ENCODE data around the gene RAB11FIP5.
A peak's percentile ranks its signal among the peaks of the same experiment; 100 is the strongest.
"Not testable (repeated sequence)": the region's sequence is repeated elsewhere in the genome, so short reads cannot be mapped to it uniquely, and the experiment has no call there.

The RAB11FIP5 gene

GRCh38 chr2:73111073-73112025, 1.4 kb downstream of the RAB11FIP5 start:
- peak; percentile 6 for DNase-seq

GRCh38 chr2:73110168-73111072, 2.3 kb downstream of the RAB11FIP5 start:
- no peak for DNase-seq

- DNase-seq: no peak
Observed at GRCh38 chr2:73109431-73110167, 3.1 kb downstream of the RAB11FIP5 start.

- no peak for DNase-seq
Observed at GRCh38 chr2:73107211-73107926, 5.4 kb downstream of the RAB11FIP5 start.

GRCh38 chr2:73106791-73107190, 6.0 kb downstream of the RAB11FIP5 start:
- DNase-seq: no peak

GRCh38 chr2:73105511-73105971, 7.2 kb downstream of the RAB11FIP5 start:
- DNase-seq: no peak

- DNase-seq: peak; percentile 7
Observed at GRCh38 chr2:73104933-73105332, 7.8 kb downstream of the RAB11FIP5 start.

GRCh38 chr2:73103018-73103542, 9.7 kb downstream of the RAB11FIP5 start:
- no peak for DNase-seq

GRCh38 chr2:73101626-73102256, 11.0 kb downstream of the RAB11FIP5 start:
- no peak for DNase-seq

- no peak for DNase-seq
Observed at GRCh38 chr2:73100956-73101355, 11.8 kb downstream of the RAB11FIP5 start.

- no peak for DNase-seq
Observed at GRCh38 chr2:73099486-73099885, 13.3 kb downstream of the RAB11FIP5 start.

GRCh38 chr2:73095910-73096309, 16.8 kb downstream of the RAB11FIP5 start:
- no peak for DNase-seq

- DNase-seq: not testable (repeated sequence)
Observed at GRCh38 chr2:73093601-73094218, 19.0 kb downstream of the RAB11FIP5 start.

- DNase-seq: no peak
Observed at GRCh38 chr2:73092146-73092783, 20.5 kb downstream of the RAB11FIP5 start.

- no peak for DNase-seq
Observed at GRCh38 chr2:73091696-73092095, 21.1 kb downstream of the RAB11FIP5 start.

- no peak for DNase-seq
Observed at GRCh38 chr2:73091164-73091563, 21.6 kb downstream of the RAB11FIP5 start.

GRCh38 chr2:73089270-73090030, 23.3 kb downstream of the RAB11FIP5 start:
- DNase-seq: no peak

- DNase-seq: no peak
Observed at GRCh38 chr2:73088703-73089102, 24.0 kb downstream of the RAB11FIP5 start.

- DNase-seq: no peak
Observed at GRCh38 chr2:73088211-73088610, 24.5 kb downstream of the RAB11FIP5 start.
